WERI-Rb-1 (cell line): ENCODE data around the gene RBM5.

Experiments used
- DNase-seq: peaks from one replicate; pipeline ENCODE4 v3.0.0-alpha.2; 2020
- H3K27ac ChIP-seq: fragments of 250-450 bp; sonication (Bioruptor Pico); 2 replicates; pipeline ENCODE4 v1.5.1; 2020; ENCODE audit warnings: mild to moderate bottlenecking, moderate library complexity
- H3K27me3 ChIP-seq: fragments of 250-450 bp; sonication (Bioruptor Pico); 2 replicates; pipeline ENCODE4 v1.5.1; 2021; ENCODE audit warnings: mild to moderate bottlenecking, low read depth, moderate library complexity; ENCODE audit not compliant: insufficient read depth, severe bottlenecking
- H3K36me3 ChIP-seq: fragments of 250-450 bp; sonication (Bioruptor Pico); 2 replicates; pipeline ENCODE4 v1.5.1; 2020; ENCODE audit warnings: mild to moderate bottlenecking, moderate library complexity
- H3K4me3 ChIP-seq: 2 replicates; pipeline ENCODE4 v1.5.1; 2011; ENCODE audit warnings: low read depth, mild to moderate bottlenecking, control low read depth, low read length
- H3K9me3 ChIP-seq: fragments of 250-450 bp; sonication (Bioruptor Pico); 2 replicates; pipeline ENCODE4 v1.5.1; 2021; ENCODE audit warnings: mild to moderate bottlenecking, moderate library complexity; ENCODE audit not compliant: severe bottlenecking
- TF ChIP-seq, protein P1 (sequence below): IDR thresholded peaks from 2 replicates; pipeline ENCODE4 v1.5.1; 2011; ENCODE audit warnings: low read depth, mild to moderate bottlenecking, control low read depth, inconsistent platforms, low read length

The RBM5 gene

DNA sequence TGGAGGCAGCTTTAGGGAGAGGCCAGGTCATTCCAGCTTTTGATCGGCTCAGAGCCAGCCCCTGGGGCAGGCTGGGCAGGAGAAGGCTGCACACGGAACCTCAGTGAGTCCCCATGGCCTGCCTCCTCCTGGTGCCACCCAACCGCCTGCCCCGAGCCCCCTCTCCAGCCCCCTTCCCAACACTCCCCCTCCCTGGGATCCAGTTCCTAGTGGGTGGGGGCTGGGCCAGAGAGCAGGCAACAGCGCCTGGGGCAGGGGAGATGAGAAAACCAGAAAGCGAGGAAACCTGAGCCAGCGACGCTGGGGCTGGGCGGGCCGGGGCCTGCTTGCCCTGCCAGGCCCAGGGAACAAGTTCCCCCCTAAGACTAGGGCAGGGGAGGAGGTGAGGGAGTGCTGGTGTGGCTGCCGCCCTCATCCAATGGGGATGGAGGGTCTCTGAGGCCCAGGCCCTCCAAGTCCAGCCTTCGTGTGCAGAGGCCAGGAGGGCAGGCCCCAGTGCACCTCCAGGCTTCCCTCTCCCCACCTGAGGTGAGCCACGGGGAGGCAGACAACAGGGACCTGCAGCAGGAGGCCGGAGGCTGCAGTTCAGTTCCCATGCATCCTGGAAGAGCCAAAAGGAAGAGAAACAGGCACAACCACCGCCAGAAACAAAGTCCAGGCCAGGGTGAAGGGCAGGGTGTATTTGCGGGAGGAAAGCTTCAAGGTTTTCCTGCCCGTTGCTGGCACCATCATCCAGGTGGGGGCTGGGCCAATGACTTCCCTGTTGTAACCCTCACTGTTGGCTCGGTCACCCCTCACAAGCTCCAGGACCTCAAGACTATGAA is 62.4 kb downstream of the RBM5 start:
- DNase-seq, result no peak
- no peaks in the 10 kb centered on the region for H3K9me3 ChIP-seq
- no peaks in the 10 kb centered on the region for H3K36me3 ChIP-seq
- no peaks in the 10 kb centered on the region for H3K27me3 ChIP-seq
- TF ChIP-seq, protein P1, sequence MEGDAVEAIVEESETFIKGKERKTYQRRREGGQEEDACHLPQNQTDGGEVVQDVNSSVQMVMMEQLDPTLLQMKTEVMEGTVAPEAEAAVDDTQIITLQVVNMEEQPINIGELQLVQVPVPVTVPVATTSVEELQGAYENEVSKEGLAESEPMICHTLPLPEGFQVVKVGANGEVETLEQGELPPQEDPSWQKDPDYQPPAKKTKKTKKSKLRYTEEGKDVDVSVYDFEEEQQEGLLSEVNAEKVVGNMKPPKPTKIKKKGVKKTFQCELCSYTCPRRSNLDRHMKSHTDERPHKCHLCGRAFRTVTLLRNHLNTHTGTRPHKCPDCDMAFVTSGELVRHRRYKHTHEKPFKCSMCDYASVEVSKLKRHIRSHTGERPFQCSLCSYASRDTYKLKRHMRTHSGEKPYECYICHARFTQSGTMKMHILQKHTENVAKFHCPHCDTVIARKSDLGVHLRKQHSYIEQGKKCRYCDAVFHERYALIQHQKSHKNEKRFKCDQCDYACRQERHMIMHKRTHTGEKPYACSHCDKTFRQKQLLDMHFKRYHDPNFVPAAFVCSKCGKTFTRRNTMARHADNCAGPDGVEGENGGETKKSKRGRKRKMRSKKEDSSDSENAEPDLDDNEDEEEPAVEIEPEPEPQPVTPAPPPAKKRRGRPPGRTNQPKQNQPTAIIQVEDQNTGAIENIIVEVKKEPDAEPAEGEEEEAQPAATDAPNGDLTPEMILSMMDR, result no peak
- no peak overlapping the region for H3K4me3 ChIP-seq
- peak overlapping the region; percentile 92 for H3K27ac ChIP-seq

DNA sequence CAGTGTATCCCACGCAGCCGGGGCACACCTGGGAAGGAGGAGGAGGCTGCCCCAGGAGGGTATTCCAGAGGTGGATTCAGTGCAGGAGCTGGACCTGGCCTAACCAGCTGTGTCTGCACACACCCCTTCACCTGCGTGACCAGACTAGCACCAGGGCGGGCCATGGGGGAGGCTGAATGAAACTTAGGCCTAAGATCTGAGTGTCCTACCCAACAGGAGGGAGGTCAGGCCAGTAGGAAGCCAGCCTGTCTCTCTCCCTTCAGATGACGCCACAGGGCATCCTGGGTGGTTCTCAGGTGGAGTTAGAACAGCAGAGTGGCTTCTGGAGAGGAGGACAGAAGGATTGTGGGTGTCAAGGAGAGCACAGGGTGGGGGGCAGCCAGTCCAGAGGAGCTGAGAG is 63.0 kb downstream of the RBM5 start:
- DNase-seq, result no peak
- TF ChIP-seq, protein P1, result no peak
- H3K27me3 ChIP-seq, result no peaks in the 10 kb centered on the region
- peak overlapping the region; percentile 92 for H3K27ac ChIP-seq
- H3K9me3 ChIP-seq, result no peaks in the 10 kb centered on the region
- no peak overlapping the region for H3K4me3 ChIP-seq
- peaks cover under 1% of the 10 kb centered on the region; the same call in 1 of the 2 replicates for H3K36me3 ChIP-seq

DNA sequence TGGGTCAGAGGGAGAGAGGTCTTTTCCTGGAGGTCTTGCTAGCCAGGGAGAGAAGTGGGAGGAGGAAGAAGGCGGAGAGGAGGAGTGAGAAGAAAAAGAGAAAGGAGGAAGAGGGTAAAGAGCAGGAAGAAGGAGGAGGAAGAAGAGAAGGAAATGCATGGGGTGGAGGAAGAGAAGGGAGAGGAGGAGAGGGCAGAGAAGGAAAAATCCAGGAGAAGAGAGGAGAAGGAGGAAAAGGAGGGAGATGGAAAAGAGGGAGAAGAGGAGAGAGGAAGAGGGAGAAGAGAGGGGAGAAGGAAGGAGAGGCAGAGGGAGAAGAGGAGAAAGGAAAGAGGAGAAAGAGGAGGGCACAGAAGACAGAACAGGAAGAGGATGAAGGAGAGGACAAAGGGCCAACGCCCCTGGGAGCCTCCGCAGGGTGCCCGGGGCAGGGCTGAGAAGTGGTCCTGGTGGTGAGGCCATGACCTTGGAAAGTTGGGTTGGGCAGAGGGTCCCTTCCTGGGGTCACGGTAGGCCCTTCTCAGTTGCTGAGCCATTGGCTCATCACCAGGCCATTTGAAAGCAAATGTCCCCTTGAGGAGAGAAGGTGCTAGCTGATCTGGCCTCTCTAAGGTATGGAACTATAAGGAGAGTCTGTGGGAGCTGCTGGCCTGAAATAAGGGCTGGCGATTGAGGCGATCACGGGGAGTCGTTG is 65.2 kb downstream of the RBM5 start:
- DNase-seq, result no peak
- Histone ChIP-seq H3K9me3 (no peaks in the 10 kb centered on the region), H3K27me3 (no peaks in the 10 kb centered on the region), H3K4me3 (peak overlapping the region; percentile 44), H3K27ac (peak overlapping the region; percentile 92), H3K36me3 (peaks cover 23% of the 10 kb centered on the region)
- TF ChIP-seq, protein P1, result no peak

DNA sequence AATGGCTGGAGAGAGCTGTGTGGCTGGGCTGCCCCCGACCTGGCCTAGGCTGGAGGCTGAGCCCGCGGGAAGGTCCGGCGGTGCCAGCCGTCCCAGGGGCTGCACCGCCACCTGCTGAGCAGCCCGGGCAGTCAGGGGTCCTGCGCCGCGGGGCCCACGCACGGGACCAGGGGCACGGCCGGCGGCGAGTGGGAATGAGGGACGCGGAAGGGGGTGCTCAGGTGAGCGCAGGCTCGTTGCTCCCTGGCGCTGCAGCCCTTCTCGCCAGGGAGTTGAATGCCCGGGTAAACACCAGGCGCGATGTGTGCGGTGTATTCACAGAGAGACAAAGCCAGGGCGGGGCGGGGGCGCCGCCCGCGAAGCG is 65.7 kb downstream of the RBM5 start:
- no peaks in the 10 kb centered on the region for H3K27me3 ChIP-seq
- H3K4me3 ChIP-seq, result peak overlapping the region; percentile 44
- H3K36me3 ChIP-seq, result peaks cover 28% of the 10 kb centered on the region
- H3K9me3 ChIP-seq, result no peaks in the 10 kb centered on the region
- DNase-seq, result peak; percentile 76
- TF ChIP-seq, protein P1, result peak; percentile 57
- peak overlapping the region; percentile 92 for H3K27ac ChIP-seq

DNA sequence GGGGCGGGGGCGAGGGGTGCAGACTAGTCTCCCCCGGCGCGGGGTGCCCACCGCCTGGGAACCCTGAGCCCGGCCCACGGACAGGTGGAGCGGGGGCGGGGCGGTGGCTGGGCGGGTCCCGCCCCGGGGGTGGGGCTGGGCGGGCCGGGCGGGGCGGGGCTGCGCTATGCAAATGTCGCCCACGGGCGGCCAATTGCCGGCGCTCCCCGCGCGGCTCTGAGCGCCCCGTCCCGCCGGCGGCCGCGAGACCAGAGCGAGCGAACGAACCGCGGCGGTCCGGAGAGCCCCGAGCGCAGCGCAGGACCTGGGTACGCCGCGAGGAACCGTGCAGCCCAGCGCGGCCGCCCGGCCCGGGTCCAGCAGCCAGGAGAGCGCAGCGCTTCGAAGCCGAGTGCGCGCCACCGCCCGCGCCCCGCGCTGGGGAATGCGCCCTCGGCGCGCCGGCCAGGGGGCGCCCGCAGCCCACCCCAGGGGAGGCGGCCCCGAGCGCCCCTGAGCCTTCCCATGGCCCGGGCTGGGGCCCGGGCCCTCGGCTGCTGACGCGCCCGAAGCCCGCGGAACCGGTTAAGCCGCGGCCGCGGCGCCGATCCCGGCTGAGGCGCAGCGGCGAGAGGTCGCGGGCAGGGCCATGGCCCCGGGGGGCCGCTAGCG is 66.2 kb downstream of the RBM5 start, which contains the start of gene SEMA3F:
Gene SEMA3F (plus strand): TSS at position 485 of the 651 bp plus-strand sequence. CDS start 4,299 bp downstream, outside the sequence.
- Histone ChIP-seq H3K9me3 (no peaks in the 10 kb centered on the region), H3K36me3 (peaks cover 33% of the 10 kb centered on the region), H3K27me3 (no peaks in the 10 kb centered on the region), H3K27ac (peak within 1 kb of the TSS; percentile 92), H3K4me3 (peak within 1 kb of the TSS; percentile 92)
- DNase-seq, result no peak
- TF ChIP-seq, protein P1, result no peak
